ENCODE measurements around the gene USP20. TPM values are rescaled to one million over a fixed set of nuclear protein-coding genes. Genes with fewer than 3 reads are reported as not detected.

USP20 gene
- total and polyA plus RNA-seq, 10 of the 15 experiments (the other 5 are each of a cell fraction or from before 2014, with no cell fraction given): 0.66 to 23.3 (median 11.0) TPM

- TF ChIP-seq MAX (IDR thresholded peaks at IDR 0.05; ENCODE audit: low read depth, low read length) (no peak; the same call in 1 of the 2 replicates), ZNF217 (IDR thresholded peaks at IDR 0.05) (no peak), FOXM1 (IDR thresholded peaks at IDR 0.05; ENCODE audit: low read depth, low read length) (no peak), FOXK2 (IDR thresholded peaks at IDR 0.05) (no peak), SRF (IDR thresholded peaks at IDR 0.05; ENCODE audit: low read depth in 2 of 2, low read length in 2 of 2) (peak; percentile 19 to 64; a peak in 1 of 4 replicates), REST (IDR thresholded peaks at IDR 0.05; ENCODE audit: low read depth, low read length) (peak; percentile 46; the same call in 1 of the 2 replicates), NFYA (IDR thresholded peaks at IDR 0.05; ENCODE audit: borderline replicate concordance, low read depth, low read length) (no peak), ZNF24 (IDR thresholded peaks at IDR 0.05) (no peak; the same call in 1 of the 2 replicates), CEBPB (IDR thresholded peaks at IDR 0.05; ENCODE audit: borderline replicate concordance in 1 of 2, low read depth in 2 of 2, low read length in 2 of 2) (no peak)
These were observed 53.2 kb downstream of the USP20 start (continued) for GRCh38 chr9:129888293-129889121.
